GM15510 (cell line): ENCODE measurements around the gene TCP10L.

ENCODE experiments used
- POLR2A ChIP-seq: IDR thresholded peaks from 3 replicates; pipeline ENCODE4 v1.6.1; 2011; ENCODE audit warnings: borderline replicate concordance; ENCODE audit not compliant: insufficient read length; ENCODE audit errors: extremely low read depth

TCP10L gene, protein sequence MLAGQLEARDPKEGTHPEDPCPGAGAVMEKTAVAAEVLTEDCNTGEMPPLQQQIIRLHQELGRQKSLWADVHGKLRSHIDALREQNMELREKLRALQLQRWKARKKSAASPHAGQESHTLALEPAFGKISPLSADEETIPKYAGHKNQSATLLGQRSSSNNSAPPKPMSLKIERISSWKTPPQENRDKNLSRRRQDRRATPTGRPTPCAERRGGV

GRCh38 chr21:32585042-32585710 lies at the start of gene TCP10L:
TSS of gene TCP10L (minus strand) at chr21:32585523. CDS start at chr21:32584304, 1,219 bp downstream.
- TF ChIP-seq POLR2A = no peak

- no peak for TF ChIP-seq POLR2A
These were observed 41.4 kb upstream of the TCP10L start for GRCh38 chr21:32626621-32627196.

GRCh38 chr21:32613436-32614043 lies 28.2 kb upstream of the TCP10L start:
- TF ChIP-seq POLR2A = no peak

- TF ChIP-seq POLR2A = no peak
These were observed 27.6 kb upstream of the TCP10L start for GRCh38 chr21:32612999-32613337.

DNA sequence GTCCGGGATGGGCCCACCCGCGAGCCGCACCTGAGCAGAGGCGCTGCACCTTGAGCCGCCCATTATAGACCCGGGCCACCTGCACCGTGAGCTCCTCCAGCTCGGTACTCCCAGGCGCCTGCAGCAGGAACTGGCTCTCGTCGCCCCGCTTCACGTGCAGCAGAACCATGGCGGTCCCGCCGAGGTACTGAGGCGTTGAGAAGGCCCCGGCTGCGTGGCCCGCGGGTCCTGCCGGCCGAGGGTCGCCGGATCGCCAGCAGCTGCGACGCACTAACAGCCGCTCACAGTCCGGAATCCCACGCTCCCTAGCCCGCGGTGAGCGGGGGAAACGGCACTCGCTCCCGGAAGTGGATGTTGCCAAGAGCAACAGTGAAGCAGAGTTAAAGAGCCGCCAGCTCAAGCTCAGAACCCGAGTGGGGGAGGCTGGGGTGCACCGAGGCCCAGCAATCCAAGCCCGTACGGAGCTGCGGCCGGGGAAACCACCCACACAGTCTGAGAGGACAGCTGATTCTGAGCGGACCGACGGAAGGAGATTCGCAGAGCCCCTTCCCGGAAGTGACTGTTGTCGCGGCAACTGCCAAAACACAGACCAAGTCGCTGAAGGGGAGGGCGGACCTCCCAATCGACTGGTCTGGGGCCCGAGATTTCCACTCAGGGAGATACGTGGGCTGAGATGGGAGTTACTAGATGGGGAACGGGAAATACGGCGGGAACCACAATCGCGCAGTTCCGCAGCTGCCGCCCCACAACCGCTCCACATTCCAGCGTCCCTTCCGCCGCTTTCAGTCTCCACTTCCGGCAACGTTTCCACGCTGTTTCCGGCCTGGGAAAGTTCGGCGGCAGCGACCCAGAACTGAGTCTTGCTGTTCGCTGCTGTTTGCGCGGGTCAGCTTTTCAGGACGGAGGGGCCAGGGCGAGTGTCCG lies 27.0 kb upstream of the TCP10L start, which contains the start of gene CFAP298:
CFAP298 (minus strand) TSS at position 303 of the 924 bp plus-strand sequence; CDS start at position 169, 134 bp downstream.
- peak; percentile 69 for TF ChIP-seq POLR2A

DNA sequence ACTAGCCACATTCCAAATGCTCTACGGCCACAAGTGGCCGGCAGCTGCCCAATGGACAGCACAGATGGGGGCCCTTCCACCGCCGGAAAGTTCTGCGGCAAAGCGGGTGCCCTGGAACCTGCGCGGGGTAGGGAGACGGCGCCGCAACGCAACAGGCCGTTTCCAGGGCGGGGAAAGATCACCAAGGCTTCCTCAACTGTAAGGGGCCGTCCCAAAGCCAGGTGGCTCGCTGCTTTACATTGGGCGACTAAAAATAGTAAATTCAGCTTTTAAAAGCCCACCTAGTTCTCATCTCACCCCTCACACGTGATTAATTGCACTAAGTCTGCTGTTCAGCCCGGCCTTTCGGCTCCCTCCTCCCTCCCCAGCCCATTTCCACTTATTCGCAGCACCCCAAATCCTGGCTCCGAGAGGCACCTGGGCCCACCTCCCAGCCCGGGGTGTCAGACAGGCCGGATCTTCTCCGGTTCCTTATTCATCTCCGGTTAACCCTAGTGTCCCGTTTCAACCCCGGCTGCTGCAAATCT lies 26.2 kb upstream of the TCP10L start:
- no peak for TF ChIP-seq POLR2A

- no peak for TF ChIP-seq POLR2A
These were observed 23.5 kb upstream of the TCP10L start for GRCh38 chr21:32608851-32609250.

DNA sequence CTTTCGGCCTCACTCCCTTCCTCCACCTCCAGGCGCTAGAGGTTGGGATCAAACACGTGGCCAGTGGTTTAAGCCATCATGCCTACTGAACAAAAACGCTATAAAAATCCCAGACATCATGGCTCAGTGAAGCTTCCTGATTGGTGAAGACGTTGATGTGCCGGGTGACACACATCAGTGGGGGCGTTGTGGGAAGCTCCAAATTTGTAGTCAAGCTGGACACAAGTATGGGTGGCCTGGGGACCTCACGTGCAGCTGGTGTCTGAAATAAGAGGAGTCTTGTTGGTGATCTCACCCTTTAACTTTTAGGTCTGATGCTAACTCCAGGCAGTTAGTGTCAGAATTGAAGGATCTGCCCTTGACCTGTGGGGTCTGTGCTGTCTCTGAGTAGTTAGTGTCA lies 20.1 kb upstream of the TCP10L start:
- no peak for TF ChIP-seq POLR2A

DNA sequence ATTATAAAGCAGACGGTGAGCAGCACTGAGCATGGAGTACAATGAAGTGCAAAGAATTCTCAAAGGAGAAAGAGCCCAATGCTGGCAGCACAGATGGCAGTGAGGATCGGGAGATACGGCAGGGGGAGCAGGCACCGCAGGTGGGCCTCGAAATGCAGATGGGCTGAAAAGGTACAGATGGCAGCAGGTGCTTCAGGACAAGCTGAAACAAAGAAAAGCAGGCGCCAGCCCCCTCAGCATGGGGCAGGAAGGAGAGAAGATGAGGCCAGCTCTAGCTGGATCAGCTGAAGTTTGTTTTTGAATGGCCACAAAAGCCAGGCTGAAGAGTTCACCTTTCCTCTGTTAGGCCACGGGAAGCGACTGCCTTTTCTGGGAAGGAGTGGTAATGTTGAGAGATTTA lies 19.1 kb upstream of the TCP10L start:
- TF ChIP-seq POLR2A = no peak

DNA sequence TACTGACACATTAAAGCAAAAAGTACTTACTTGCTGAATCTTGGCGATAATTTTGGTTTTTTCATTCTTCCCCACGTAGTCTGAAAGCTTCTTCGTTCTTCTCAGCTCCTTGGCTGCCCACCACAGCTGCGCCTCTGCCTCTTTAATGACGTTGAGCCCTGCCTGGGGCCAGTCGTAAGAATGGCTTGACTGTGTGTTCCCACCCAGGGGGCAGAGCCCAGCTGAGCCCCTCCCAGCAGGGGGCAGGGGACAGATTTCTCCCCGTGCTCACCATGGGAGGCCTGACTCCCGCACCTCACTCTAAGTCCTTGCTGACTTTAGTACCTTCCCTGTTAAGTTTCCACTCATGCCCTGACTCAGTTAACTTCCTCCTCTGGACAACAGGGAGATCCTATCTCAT lies 17.8 kb upstream of the TCP10L start:
- no peak for TF ChIP-seq POLR2A

GRCh38 chr21:32602099-32602498 lies 16.8 kb upstream of the TCP10L start:
- TF ChIP-seq POLR2A = no peak

DNA sequence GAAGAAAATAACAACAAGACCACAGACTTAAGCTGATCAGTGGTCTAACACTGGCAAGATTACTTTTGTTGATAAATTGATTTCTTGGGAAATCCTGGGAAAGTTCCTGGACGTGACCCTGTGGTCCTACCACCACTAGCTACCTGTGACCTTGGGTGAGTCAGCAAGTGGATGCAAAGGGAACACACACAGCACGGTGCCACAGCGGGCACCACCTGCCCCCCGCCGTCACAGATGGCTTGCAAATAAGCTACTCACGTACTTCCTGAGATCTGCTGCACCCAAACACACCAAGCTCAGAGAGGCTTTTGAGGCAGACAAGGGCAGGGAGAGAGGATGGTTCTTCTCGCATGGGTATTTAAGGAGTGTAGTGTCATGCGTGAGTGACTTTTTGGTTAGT lies 14.2 kb upstream of the TCP10L start:
- TF ChIP-seq POLR2A = no peak

DNA sequence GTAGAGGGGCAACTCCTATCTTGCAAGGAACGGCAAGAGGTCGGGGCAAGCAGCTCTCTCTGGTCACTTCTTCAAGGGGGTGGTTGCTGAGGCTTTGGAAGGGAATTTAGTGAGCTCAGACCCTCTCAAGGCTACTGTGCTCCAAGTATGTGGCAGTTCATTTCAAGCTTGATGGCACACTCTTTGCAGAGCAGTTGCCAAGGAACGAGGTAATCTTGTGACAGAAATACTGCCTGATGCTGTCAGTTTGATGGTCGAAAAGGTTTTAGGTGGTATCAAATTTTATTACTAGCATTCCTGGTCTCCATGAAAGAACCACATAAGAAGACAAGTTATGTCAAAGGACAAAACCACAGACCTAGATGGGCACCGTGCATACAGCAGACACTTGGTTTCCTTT lies 13.8 kb upstream of the TCP10L start:
- no peak for TF ChIP-seq POLR2A

GRCh38 chr21:32597205-32597604 lies 11.9 kb upstream of the TCP10L start:
- no peak for TF ChIP-seq POLR2A
